Measurements from ENCODE around the gene BAIAP3.
A peak's percentile ranks its signal among the peaks of the same experiment; 100 is the strongest.

Gene BAIAP3

DNA sequence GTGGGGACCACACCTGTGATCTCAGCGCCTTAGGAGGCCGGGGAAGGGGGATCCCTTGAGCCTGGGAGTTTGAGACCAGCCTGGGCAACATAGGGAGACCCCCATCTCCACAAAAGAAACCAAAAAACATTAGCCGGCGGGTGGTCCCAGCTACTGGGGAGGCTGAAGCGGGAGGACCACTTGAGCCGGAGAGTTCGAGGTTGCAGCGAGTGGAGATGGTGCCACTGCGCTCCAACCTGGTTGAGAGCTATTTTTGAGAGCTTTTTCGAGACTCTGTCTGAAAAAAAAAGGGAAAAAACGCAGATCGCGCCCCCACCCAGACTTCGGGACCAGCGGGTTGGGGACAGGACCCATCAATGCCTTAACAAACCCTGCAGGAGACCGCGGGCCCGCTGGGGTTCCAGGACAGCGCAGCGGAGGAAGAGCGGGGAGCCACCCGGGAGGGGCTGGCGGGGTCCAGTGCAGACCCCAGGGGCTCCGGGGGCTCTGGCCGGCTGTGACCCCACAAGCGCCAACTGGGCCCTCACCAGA lies 762 bp upstream of the BAIAP3 start:
- DNase-seq (ENCODE audit: low spot score), result no peak

DNA sequence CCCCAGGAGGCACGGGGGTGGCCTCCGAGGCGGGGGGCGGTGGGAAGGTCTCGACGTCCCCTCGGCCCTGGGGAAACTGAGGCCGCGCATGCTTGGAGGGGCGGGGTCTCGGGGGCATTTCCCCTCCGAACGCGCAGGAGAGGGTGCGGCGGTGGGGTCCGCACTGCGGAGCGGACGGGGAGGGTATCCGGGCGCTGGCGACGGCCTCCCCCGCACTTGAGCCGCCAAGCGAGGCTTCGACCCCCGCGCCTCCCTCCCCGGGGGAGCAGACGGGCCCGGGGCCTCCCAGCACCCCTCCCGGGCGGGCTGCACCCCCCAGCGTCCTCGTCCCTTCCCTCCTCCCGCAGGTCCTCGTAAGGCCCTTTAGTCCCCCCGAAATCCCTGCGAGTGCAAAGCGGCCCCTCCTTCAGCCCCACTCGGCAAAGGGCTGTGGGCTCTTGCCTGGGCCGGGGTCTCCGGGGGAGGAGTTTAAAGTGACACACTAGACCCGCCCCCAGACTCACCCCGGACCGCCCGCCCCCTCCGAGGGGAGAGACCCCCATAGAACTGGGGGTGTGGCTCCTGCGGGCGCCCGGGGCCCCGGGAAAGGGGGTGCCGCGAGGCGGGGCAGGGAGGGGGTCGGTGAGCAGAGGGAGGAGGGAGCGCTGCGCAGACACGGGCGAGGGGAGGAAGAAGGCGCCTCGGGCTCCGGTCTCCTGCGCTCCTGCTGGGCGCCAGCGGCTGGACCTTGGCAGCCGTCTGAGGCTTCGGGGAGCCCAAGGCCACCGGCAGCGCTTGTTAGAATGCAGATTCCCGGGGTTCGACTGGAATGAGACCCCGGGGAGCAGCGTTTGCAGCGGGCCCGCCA lies 632 bp downstream of the BAIAP3 start:
- DNase-seq (ENCODE audit: low spot score), result no peak

DNA sequence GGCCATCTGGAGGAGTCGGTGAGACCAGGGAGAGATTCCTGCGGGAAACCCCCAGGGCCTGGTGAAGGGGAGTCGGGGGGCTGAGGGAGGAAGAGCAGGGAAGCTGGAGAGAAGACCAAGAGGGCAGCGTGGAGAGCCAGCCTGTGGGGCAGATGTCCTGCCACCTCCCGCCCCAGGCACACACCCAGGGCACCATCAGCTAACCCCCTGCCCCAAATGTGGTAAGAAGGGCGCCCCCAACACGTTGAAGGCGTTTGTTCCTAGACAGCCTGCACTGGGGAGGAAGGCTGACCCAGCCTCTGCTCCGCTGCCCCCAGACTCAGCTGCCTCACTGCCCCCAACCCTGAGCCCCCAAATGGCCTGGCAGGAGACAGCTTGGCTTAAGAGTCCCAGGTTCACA lies 1.3 kb downstream of the BAIAP3 start:
- no peak for DNase-seq (ENCODE audit: low spot score)

DNA sequence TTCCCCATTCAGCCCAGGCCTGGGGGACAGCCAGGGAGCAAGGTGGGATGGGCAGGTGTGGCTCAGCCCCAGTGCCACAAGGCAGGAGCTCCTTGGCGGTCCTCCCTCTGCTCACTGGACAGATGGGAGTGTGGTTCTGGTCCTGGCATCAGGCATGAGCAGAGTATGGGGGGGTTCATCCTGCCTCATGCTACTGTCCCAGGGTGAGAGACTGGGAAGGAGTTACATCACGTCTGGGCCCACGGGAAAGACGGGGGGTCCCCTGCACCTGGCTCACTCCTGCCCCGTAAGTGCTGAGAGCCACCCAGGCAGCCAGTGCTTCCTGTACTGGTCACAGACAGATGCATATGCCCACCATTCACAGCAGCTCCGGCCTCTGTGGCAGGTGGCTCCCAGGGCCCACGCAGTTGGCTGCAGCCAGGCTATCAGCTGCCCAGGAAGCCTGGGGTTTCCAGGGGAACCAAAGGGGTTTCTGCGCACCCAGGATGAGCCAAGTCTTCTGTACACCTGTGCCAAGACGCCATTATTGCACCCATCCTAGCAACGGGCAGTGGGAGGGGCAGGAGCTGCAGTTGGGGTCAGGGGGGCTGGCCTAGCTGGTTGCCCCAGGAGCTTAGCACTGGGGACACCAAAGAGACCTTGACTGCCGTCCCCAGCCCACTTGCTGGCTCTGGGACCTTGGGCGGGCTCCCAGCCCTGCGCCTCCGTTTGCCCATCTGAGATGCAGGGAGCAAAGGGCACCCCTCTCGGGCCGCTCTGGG lies 1.9 kb downstream of the BAIAP3 start:
- DNase-seq (ENCODE audit: low spot score), result no peak

DNA sequence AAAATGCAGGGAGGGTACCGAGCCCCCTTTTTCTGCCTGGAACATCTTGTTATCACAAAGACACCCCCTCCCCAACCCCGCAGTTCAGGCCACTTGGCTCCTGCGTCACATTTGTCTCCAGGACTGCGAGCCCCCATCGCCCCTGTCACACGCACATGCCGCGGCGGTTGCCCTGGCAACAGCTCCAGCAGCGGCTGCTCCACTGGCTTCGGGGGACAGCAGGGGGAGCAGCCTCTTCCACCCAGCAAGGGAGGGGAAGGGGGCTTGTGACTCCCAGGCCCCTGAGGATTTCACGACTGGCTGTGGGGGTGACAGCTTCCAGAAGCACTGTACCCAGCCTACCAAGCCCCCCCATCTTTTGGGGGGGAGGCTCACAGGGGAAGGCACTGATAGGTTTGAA lies 2.6 kb downstream of the BAIAP3 start:
- DNase-seq (ENCODE audit: low spot score), result no peak

DNA sequence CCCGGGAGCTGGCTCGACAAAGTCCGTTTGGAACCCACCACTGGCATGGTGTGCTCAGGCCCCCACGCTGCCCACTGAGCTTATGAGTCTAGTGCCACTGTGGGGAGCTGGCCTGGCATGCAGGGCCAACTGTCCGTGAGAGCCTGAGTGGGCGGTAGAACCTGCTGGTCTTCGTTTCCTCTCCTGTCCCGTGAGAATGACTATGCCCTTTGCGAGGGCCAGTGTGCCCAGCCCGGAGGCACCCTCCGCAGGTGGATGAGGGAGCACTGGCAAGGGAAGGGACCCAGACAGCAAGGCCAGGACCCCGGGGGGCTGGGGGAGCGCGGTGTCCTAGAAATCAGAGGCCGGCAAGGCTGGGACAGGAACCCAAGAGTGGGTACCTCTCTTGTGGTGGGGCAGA lies 3.2 kb downstream of the BAIAP3 start:
- DNase-seq (ENCODE audit: low spot score), result no peak

DNA sequence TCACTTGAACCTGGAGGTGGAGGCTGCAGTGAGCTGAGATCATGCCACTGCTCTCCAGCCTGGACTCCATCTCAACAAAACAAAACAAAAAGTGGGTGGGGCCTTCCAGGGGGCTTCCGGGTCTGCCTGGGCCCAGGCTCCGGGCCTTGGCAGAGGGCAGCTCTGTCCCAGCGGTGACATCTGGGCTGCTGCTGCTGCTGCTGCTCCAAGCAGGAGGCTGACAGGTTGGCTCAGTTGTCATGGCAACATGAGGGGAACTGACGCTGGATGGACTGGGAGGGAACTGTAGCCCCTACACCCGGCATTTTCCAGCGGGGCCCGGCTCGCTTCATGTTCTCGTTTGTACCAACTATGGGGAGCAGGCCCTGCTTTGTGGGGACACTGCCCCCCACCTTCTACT lies 4.0 kb downstream of the BAIAP3 start:
- DNase-seq (ENCODE audit: low spot score), result no peak

DNA sequence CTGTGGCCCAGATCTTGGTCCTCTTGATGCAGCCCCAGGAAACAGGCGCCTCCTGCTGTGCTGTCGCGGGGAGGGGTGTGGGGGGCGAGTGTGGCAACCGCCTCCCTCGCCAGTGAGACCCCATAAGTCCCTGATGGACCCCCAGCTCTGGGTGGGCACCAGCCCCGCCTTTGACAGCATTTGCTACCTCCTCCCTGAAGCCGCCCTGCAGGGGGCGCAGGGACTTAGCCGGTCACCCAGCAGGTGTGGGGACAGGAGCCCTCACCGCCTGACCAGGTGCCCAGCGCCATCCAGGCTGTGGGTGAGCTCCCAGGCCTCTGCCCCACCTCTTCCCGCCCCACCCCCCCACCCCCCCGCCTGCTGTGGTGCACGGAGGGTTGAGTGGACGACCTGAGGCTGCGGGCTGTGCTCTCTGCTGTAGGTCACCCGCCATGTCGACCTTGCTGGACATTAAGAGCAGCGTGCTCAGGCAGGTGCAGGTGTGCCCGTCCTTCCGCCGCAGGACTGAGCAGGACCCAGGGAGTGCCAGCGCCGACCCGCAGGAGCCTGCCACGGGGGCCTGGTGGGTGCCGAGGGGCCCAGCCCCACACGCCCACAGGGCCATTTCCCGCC lies 4.8 kb downstream of the BAIAP3 start:
- peak; percentile 28 for DNase-seq (ENCODE audit: low spot score)

DNA sequence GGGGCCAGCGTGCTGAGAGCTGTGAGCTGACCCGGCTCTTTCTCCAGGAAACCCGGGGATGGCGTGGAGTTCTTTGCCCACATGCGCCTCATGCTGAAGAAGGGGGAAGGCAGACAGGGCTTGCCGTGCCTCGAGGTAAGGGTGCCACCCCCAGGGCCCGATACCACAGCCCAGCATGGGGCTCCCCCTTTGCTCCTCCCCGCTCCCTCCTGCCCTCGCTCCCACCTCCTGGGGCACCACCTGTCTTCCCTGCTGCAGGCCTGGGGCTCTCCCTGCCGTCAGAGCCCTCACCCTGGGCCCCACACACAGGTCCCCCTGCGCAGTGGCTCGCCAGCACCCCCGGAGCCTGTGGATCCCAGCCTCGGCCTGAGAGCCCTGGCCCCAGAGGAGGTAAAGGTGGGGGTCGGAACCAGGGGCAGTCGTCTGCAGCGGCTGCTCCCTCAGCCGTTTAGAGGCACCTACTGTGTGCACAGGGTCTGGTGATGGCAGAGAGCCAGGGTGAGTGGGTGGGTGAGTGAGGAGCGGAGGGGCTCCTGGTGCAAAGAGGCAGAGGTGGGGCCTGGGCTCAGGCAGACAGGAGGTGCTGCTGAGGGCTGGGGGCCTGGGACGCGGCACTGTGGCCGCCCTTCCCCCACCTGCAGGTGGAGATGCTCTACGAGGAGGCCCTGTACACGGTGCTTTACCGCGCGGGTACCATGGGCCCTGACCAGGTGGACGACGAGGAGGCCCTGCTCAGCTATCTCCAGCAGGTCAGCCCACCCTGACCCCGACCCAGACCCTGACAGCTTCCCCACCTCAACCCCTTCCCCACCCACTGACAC lies 5.6 kb downstream of the BAIAP3 start:
- DNase-seq (ENCODE audit: low spot score), result no peak

DNA sequence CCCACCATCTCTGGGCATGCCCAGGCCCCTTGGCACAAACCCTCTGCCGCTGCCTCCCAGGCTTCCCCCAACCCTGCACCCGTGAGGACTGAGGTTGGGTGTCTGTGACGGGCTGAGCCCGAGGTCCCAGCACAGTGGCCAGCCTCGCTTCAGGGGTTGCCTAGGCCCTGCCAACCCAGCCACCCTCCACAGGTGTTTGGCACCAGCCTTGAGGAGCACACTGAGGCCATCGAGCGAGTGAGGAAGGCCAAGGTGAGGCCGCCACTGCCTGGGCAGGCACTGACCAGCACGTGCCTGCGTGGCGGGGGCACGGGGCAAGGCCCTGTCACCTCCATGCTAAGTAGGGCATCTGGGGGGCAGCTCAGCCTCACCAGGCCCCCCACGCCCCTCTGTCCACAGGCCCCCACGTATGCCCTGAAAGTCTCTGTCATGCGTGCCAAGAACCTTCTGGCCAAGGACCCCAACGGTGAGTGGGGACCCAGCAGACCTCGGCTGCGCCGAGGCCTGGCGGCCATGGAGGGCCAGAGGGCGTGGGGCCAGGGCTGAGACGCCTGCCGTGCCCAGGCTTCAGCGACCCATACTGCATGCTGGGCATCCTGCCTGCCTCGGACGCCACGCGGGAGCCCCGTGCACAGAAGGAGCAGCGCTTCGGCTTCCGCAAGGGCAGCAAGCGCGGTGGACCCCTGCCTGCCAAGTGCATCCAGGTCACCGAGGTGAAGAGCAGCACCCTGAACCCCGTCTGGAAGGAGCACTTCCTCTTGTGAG lies 7.5 kb downstream of the BAIAP3 start:
- no peak for DNase-seq (ENCODE audit: low spot score)

DNA sequence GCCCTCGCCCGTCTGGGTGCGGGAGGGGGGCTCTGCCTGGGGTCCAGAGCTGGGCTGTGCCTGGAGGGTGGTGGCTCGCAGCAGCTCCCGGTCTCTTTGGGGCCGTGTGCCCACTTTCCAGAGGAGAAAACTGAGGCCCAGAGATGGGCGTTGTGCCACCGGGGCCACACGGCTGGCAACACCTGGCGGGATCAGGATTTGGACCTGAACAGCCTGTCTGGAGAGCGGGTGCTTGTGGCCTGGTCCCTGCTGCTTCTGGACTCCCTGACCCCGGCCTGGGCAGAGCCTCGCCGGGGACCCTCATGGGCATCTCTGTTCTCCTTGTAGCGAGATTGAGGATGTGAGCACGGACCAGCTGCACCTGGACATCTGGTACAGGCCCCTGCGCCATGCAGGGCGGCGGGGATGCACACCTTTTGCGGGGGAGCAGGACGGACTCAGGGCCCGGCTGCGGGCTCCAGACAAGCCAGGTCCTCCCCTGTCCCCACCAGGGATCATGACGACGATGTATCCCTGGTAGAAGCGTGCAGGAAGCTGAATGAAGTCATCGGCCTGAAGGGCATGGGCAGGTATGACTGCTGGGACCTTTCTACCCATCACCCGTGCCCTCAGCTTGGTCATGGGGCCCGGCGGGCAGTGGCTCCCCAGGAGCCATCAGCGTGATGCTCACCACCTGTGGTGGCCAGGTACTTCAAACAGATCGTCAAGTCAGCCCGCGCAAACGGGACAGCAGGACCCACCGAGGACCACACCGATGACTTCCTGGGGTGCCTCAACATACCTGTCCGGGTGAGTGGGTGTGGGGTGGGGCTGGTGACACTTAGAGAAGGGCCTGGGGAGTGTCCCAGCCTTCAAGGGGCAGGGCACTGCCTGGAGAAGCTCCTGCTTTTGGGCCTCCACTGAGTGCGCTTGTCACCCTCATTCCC lies 8.3 kb downstream of the BAIAP3 start:
- no peak for DNase-seq (ENCODE audit: low spot score)

DNA sequence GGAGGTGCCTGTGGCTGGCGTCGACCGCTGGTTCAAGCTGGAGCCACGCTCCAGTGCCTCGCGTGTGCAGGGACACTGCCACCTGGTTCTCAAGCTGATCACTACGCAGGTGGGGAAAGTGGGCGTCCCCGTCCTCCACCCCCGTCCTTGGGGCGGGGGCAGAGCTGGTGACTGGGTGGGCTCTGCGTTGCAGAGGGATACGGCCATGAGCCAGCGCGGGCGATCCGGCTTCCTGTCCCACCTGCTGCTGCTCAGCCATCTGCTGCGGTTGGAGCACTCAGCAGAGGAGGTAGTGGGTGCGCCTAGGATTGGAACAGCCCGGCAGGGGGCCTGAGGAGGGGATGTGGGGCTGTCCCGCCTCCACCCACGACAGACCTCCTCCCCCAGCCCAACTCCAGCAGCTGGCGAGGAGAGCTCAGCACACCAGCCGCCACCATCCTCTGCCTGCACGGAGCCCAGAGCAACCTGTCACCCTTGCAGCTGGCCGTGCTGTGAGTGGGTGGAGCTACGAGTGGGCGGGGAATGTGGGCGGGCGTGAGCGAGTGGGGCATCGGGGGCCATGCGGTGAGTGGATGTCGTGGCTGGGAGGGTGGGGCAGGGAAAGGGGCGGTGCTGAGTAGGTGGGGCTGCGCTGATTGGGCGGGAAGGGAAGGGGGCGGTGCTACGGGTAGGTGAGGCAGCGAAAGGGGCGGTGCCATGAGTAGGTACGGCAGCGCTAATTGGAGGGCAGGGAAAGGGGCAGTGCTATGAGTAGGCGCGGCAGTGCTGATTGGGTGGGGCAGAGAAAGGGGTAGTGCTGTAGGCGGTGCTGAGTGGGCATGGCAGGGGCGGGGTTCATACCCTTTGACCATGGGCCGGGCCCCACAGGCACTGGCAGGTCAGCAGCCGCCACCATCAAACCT lies 9.3 kb downstream of the BAIAP3 start:
- peak; percentile 95 for DNase-seq (ENCODE audit: low spot score)

DNA sequence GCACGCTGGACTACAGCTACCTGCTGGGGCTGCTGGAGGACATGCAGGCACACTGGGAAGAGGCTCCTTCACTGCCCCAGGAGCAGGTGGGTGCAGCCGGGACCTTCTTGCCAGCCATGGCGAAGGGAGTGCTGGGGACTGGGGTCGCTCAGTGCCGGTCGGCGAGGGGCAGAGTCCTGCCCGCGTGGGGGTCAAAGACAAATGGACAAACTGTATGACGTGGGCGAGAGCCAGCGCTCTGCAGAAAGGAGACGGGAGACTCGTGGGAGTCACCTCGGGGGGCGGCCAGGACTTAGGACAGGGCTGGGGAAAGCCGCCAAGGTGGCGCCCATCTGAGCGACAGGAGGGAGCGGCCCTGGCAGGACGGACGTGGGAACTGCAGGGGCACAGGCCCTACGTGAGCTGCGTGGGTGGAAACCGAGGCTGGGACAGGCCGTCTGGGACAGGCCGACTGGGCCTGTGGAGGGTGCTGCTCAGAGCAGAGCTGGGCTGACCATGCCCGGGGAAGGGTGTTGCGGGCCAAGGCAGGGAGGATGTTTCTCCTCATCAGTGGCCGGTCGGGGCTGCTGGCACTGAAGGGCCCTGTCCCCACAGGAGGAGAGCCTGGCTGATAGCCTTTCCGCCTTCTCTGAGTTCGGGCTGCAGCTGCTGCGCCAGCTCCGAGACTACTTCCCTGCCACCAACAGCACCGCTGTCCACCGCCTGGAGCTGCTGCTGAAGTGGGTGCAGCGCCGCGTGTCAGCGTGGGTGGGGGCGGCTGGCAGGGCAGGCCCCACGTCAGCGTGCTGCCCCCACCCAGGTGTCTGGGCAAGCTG lies 10.2 kb downstream of the BAIAP3 start:
- no peak for DNase-seq (ENCODE audit: low spot score)

DNA sequence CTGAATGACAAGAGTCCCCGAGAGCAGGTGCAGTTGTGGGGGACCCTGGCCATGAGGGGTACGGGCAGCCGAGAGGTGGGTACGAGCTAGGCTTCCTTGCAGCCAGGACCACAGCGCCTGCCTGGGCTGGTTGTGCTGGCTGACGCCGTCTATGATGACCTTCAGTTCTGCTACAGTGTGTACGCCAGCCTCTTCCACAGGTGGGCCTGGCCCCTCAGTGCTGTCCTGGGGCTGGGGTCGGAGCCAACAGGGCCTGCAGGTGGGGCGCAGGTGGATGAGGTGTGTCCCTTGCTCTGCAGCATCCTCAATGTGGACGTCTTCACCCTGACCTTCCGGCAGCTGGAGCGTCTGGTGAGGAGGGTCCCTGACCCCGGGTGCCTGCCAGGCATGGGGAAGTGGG lies 11.1 kb downstream of the BAIAP3 start:
- no peak for DNase-seq (ENCODE audit: low spot score)

DNA sequence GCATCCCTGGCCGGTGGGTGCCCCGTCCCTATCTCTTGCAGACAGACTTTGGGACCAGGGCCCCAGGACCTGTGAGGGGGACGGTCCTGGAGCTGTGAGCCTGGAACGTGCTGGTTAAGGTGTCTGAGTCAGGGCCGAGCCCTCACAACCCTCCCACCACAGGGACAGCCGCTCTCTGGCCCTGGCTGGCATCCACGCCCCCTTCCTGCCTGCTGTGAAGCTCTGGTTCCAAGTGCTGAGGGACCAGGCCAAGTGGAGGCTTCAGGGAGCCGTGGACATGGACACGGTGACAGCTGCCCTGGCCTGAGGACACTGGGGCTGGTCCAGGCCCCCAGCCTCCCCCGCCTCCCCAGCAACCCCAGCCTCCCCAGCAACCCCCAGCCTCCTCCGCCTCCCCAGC lies 11.6 kb downstream of the BAIAP3 start:
- no peak for DNase-seq (ENCODE audit: low spot score)

DNA sequence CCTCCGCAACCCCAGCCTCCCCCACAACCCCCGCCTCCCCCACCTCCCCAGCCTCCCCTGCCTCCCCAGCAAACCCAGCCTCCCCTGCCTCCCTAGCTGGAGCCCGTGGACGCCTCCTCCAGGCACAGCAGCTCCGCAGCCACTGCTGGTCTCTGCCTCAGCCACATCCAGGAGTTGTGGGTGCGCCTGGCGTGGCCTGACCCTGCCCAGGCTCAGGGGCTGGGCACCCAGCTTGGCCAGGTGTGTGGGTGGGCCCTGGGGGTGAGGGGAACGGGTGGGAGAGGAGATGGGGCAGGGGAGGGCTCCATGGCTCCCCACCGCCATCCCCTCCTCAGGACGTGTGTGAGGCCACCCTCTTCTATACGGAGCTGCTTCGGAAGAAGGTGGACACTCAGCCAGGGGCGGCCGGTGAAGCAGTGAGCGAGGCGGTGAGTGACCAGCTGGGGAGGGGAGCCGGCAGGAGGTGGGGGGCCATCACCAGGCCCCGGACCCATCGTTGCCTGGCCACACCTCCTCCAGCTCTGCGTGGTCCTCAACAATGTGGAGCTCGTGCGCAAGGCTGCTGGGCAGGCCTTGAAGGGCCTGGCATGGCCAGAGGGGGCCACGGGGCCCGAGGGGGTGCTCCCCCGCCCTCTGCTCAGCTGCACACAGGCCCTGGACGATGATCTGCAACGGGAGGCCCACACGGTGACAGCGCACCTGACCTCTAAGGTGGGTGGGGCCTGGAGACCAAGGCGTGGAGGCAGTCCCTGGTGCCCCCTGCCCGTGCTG lies 12.4 kb downstream of the BAIAP3 start:
- DNase-seq (ENCODE audit: low spot score), result no peak

Data from hematopoietic multipotent progenitor cell treated with erythropoietin and hydrocortisone succinate and interleukin-3 and kit ligand, for 15 days (in vitro differentiated cells).